H1 (cell line): Measurements from ENCODE around the gene CSAD. TPM values are rescaled to one million over a fixed set of nuclear protein-coding genes. Genes with fewer than 3 reads are reported as not detected.

Experiments used
- CTCF ChIA-PET: fragments of 300-600 bp; sonication (Branson Sonifier 250); formaldehyde crosslinking; loops from one replicate; lab custom pipeline; 2021; ENCODE audit not compliant: partially characterized antibody; lab: Charles Lee
- POLR2A ChIA-PET: fragments of 300-600 bp; sonication (Branson Sonifier 250); formaldehyde crosslinking; loops from one replicate; lab custom pipeline; 2021; ENCODE audit warnings: inconsistent platforms; ENCODE audit not compliant: partially characterized antibody; lab: Charles Lee
- DNase-seq, 2 experiments: peaks; one replicate each; pipeline versions ENCODE4 v3.0.0 to v3.0.0-alpha.2; 2010 to 2022; ENCODE audit warnings: low spot score in 2 of 2, low read depth in 1 of 2, mixed read lengths in 1 of 2
- FAIRE-seq: peaks from 2 replicates; lab custom pipeline; 2011; peaks lifted over from hg19 to GRCh38; lab: Jason Lieb, UNC
- H2AFZ ChIP-seq: 2 replicates; pipeline ENCODE4 v1.8.1; 2012; ENCODE audit warnings: low read length, inconsistent platforms
- H2AK5ac ChIP-seq: 2 replicates; pipeline ENCODE4 v1.6.1; 2013; ENCODE audit warnings: low read depth, low read length
- H2BK120ac ChIP-seq: replicated peaks from 2 replicates; pipeline ENCODE3; 2013; ENCODE audit warnings: low read depth, low read length, inconsistent platforms
- H2BK12ac ChIP-seq: 2 replicates; pipeline ENCODE4 v1.6.1; 2013; ENCODE audit warnings: low read depth, low read length
- H2BK15ac ChIP-seq: 2 replicates; pipeline ENCODE4 v1.6.1; 2013; ENCODE audit warnings: low read length
- H2BK20ac ChIP-seq: 2 replicates; pipeline ENCODE4 v1.6.1; 2013; ENCODE audit warnings: low read length
- H2BK5ac ChIP-seq: 2 replicates; pipeline ENCODE4 v1.6.1; 2013; ENCODE audit warnings: low read depth, low read length
- H3K14ac ChIP-seq: 2 replicates; pipeline ENCODE4 v1.6.1; 2013; ENCODE audit warnings: inconsistent platforms; ENCODE audit not compliant: insufficient read length
- H3K18ac ChIP-seq: 2 replicates; pipeline ENCODE4 v1.6.1; 2013; ENCODE audit warnings: low read length; ENCODE audit errors: extremely low read depth
- H3K23ac ChIP-seq: 2 replicates; pipeline ENCODE4 v1.6.1; 2013; ENCODE audit warnings: inconsistent platforms; ENCODE audit not compliant: insufficient read length
- H3K23me2 ChIP-seq: 2 replicates; pipeline ENCODE4 v1.6.1; 2013; ENCODE audit warnings: low read depth, low read length
- H3K27ac ChIP-seq: 2 replicates; pipeline ENCODE4 v1.6.1; 2011; ENCODE audit warnings: low read depth, low read length, inconsistent platforms
- H3K27me3 ChIP-seq, 4 experiments: replicated peaks in 1 of 4; 1 replicate in 1 of 4; 2 replicates in 3 of 4; pipeline versions ENCODE4 v1.6.1 to v1.8.1; 2011 to 2013; ENCODE audit warnings: low read length in 3 of 4, mild to moderate bottlenecking in 3 of 4, inconsistent platforms in 2 of 4, mixed read lengths in 2 of 4, moderate library complexity in 1 of 4; ENCODE audit not compliant: control insufficient read depth in 3 of 4, insufficient read depth in 3 of 4; ENCODE audit errors: extremely low read depth in 1 of 4
- H3K36me3 ChIP-seq, 4 experiments: 2 replicates each; pipeline versions ENCODE4 v1.6.1 to v1.8.1; 2011 to 2013; ENCODE audit warnings: mild to moderate bottlenecking in 4 of 4, low read length in 3 of 4, moderate library complexity in 2 of 4, control low read depth in 1 of 4, inconsistent platforms in 1 of 4; ENCODE audit not compliant: insufficient read depth in 4 of 4, control insufficient read depth in 2 of 4
- H3K4ac ChIP-seq: replicated peaks from 2 replicates; pipeline ENCODE3; 2013; ENCODE audit warnings: low read length, low read depth, mixed read lengths, inconsistent platforms; ENCODE audit not compliant: insufficient read length
- H3K4me1 ChIP-seq, 4 experiments: replicated peaks in 1 of 4; 1 replicate in 1 of 4; 2 replicates in 3 of 4; pipeline versions ENCODE4 v1.6.1 to v1.8.1; 2011 to 2013; ENCODE audit warnings: low read length in 3 of 4, inconsistent platforms in 2 of 4, mixed read lengths in 1 of 4; ENCODE audit not compliant: insufficient read depth in 4 of 4, control insufficient read depth in 3 of 4
- H3K4me2 ChIP-seq, 2 experiments: 2 replicates each; pipeline versions ENCODE4 v1.6.1 to v1.8.1; 2011 to 2013; ENCODE audit warnings: low read depth in 2 of 2, low read length in 2 of 2, control low read depth in 1 of 2, inconsistent platforms in 1 of 2, mild to moderate bottlenecking in 1 of 2; ENCODE audit not compliant: insufficient read depth in 1 of 2
- H3K4me3 ChIP-seq, 4 experiments: fragments of 200-600, 300-600 bp in 1 of 4; sonication (generic), shearing (Covaris generic), sonication (Bioruptor Twin) in 1 of 4; 2 replicates each; pipeline versions ENCODE4 v1.5.1 to v1.8.1; 2011 to 2016; ENCODE audit warnings: low read length in 4 of 4, low read depth in 3 of 4, control low read depth in 2 of 4, inconsistent platforms in 2 of 4, mild to moderate bottlenecking in 2 of 4, mixed read lengths in 1 of 4, moderate library complexity in 1 of 4; ENCODE audit not compliant: insufficient read depth in 2 of 4; ENCODE audit errors: extremely low read depth in 1 of 4
- H3K56ac ChIP-seq: replicated peaks from 2 replicates; pipeline ENCODE3; 2013; ENCODE audit warnings: low read depth, mild to moderate bottlenecking, mixed read lengths, low read length, inconsistent platforms; ENCODE audit not compliant: insufficient read length
- H3K79me1 ChIP-seq: 2 replicates; pipeline ENCODE4 v1.6.1; 2013; ENCODE audit warnings: low read depth, low read length, control low read depth
- H3K79me2 ChIP-seq, 2 experiments: 2 replicates each; pipeline versions ENCODE4 v1.6.1 to v1.8.1; 2012 to 2013; ENCODE audit warnings: low read length in 2 of 2, mild to moderate bottlenecking in 2 of 2, inconsistent platforms in 1 of 2; ENCODE audit not compliant: insufficient read depth in 2 of 2, control insufficient read depth in 1 of 2
- H3K9ac ChIP-seq, 4 experiments: replicated peaks in 1 of 4; 1 replicate in 1 of 4; 2 replicates in 3 of 4; pipeline versions ENCODE4 v1.6.1 to v1.8.1; 2011 to 2013; ENCODE audit warnings: low read depth in 3 of 4, low read length in 3 of 4, control low read depth in 2 of 4, mild to moderate bottlenecking in 2 of 4, moderate library complexity in 2 of 4, inconsistent platforms in 1 of 4; ENCODE audit errors: extremely low read depth in 1 of 4
- H3K9me3 ChIP-seq, 2 experiments: 2 replicates each; pipeline versions ENCODE4 v1.6.1 to v1.8.1; 2012 to 2013; ENCODE audit warnings: mild to moderate bottlenecking in 2 of 2, moderate library complexity in 2 of 2, control low read depth in 1 of 2, inconsistent platforms in 1 of 2, low read depth in 1 of 2, low read length in 1 of 2, mixed read lengths in 1 of 2; ENCODE audit not compliant: insufficient read depth in 2 of 2
- H4K20me1 ChIP-seq, 2 experiments: replicated peaks in 1 of 2; 2 replicates each; pipeline versions ENCODE3 to v1.8.1; 2011 to 2013; ENCODE audit warnings: inconsistent platforms in 2 of 2, low read length in 2 of 2, mild to moderate bottlenecking in 1 of 2; ENCODE audit not compliant: insufficient read depth in 2 of 2, control insufficient read depth in 1 of 2
- H4K5ac ChIP-seq: 2 replicates; pipeline ENCODE4 v1.6.1; 2013; ENCODE audit warnings: low read length, low read depth, mixed read lengths, inconsistent platforms; ENCODE audit not compliant: insufficient read length
- H4K8ac ChIP-seq: 2 replicates; pipeline ENCODE4 v1.8.0; 2013; ENCODE audit warnings: mild to moderate bottlenecking, moderate library complexity, low read length, inconsistent platforms; ENCODE audit not compliant: insufficient read depth; ENCODE audit errors: extremely low read depth
- H4K91ac ChIP-seq: replicated peaks from 2 replicates; pipeline ENCODE3; 2013; ENCODE audit warnings: low read length, mixed read lengths, inconsistent platforms; ENCODE audit not compliant: insufficient read length
- CBX8 ChIP-seq: fragments of 300-800, 300-1000 bp; sonication (generic); IDR thresholded peaks from 2 replicates; pipeline ENCODE4 v1.7.1; 2016; ENCODE audit warnings: low read depth, low read length, borderline replicate concordance
- RXRA ChIP-seq: IDR thresholded peaks from 2 replicates; pipeline ENCODE4 v1.6.1; 2011; ENCODE audit warnings: low read depth, mild to moderate bottlenecking, low read length, moderate library complexity; ENCODE audit not compliant: insufficient read depth
- SP1 ChIP-seq: IDR thresholded peaks from 2 replicates; pipeline ENCODE4 v1.6.1; 2011; ENCODE audit warnings: low read depth, low read length
- TBP ChIP-seq: IDR thresholded peaks from 2 replicates; pipeline ENCODE4 v1.6.1; 2011; ENCODE audit warnings: low read depth, low read length, improper control_type of control experiment
- TEAD4 ChIP-seq: IDR thresholded peaks from 2 replicates; pipeline ENCODE4 v1.6.1; 2012; ENCODE audit warnings: low read depth, low read length, inconsistent platforms, mixed read lengths
- WGBS, 2 experiments: shearing (Covaris generic) in 1 of 2; methylation state at CpG; one replicate each; pipeline versions ENCODE4 v1.1.6 to v1.1.7; 2013 to 2015; ENCODE audit warnings: low lambda C conversion rate in 2 of 2, mixed read lengths in 2 of 2, inconsistent platforms in 1 of 2, low coverage in 1 of 2, missing lambda C conversion rate in 1 of 2; ENCODE audit not compliant: insufficient replicate concordance in 2 of 2, insufficient coverage in 1 of 2, insufficient read length in 1 of 2; ENCODE audit errors: extremely low coverage in 1 of 2, missing lambda C conversion rate in 1 of 2; 5-methylcytosine and 5-hydroxymethylcytosine counted together
- polyA plus RNA-seq, 7 experiments: library from polyadenylated mRNA; depleted of rRNA in 3 of 7; stranded (reverse) in 5 of 7; unstranded in 2 of 7; fragments of >200 nt in 5 of 7; fragments of 200-250 nt in 2 of 7; gene quantifications; 1 replicate in 5 of 7; 2 replicates in 1 of 7; 4 replicates in 1 of 7; pipeline versions ENCODE4 v1.2.1 to v1.2.3, GENCODE V29; 2011 to 2013; ENCODE audit warnings: missing spikeins in 2 of 7, mixed read lengths in 2 of 7
- total RNA-seq: library from RNA; stranded (reverse); fragmentation: NEBNext Ultra II Directional; extraction: Animal tissue kit (Norgen Biotek cat#: 25700); gene quantifications from 2 replicates; pipeline ENCODE4 v1.2.1, GENCODE V29; 2021

Gene CSAD
- total and polyA plus RNA-seq, 2 of the 8 experiments (the other 6 are each of a cell fraction or from before 2014, with no cell fraction given): 8.8 to 11.3 TPM

GRCh38 chr12:53229454-53229853 is 48.7 kb upstream of the CSAD start:
- Histone ChIP-seq H3K23ac (no peak overlapping the region), H3K27ac (no peak overlapping the region), H3K56ac (no peak overlapping the region), H2BK120ac (no peak overlapping the region), H4K20me1 (no peaks in the 10 kb centered on the region), H3K9me3 (no peaks in the 10 kb centered on the region), H3K27me3 (no peaks in the 10 kb centered on the region), H4K91ac (no peak overlapping the region), H3K14ac (no peak overlapping the region), H3K9ac (no peak overlapping the region), H3K4ac (no peak overlapping the region), H2AFZ (no peak overlapping the region), H4K5ac (no peak overlapping the region), H4K8ac (no peak overlapping the region), H3K36me3 (no peaks in the 10 kb centered on the region; a peak in 1 of 8 replicates), H3K79me1 (no peaks in the 10 kb centered on the region), H3K4me1 (peaks cover 32 to 61% (median 43%) of the 10 kb centered on the region in 4 experiments), H3K79me2 (peaks cover 0 to 13% of the 10 kb centered on the region in 2 experiments; a peak in 1 of 4 replicates), H2BK20ac (0 out of 2 replicates have a peak overlapping the region, but pooled peaks have one; percentile 56), H2BK12ac (peak overlapping the region; percentile 21; the same call in 1 of the 2 replicates), H3K4me3 (no peak overlapping the region; a peak in 1 of 8 replicates), H3K23me2 (peaks cover 16% of the 10 kb centered on the region), H3K4me2 (peak overlapping the region in 1 of 2 experiments; percentile 92; a peak in 3 of 4 replicates), H2BK15ac (no peak overlapping the region)
- DNase-seq (no peak), FAIRE-seq (no peak)
- WGBS, 2 experiments: 96% methylated on average over 2 of the region's 2 CpGs; no CpG with 5 or more reads in 1 of the 2 experiments
- POLR2A ChIA-PET: interaction anchor here (1.2 to 12.4 kb wide), 3 partner anchors 10 to 272 kb away, joined by 4 to 151 read pairs (median 4); partner anchors contain the start of gene TARBP2
- CTCF ChIA-PET: interaction anchor here (0.8 to 23.5 kb wide), 7 partner anchors 12 to 69 kb away, joined by 3 to 535 read pairs (median 7); partner anchors contain the start of genes ESPL1 and ITGB7
- TF ChIP-seq CBX8: no peak
- no peak for TF ChIP-seq RXRA
- TF ChIP-seq SP1: no peak
- 0 out of 2 replicates have a peak, but pooled peaks have one; percentile 17 for TF ChIP-seq TEAD4
- TF ChIP-seq TBP: no peak
- TF ChIP-seq, all 59 proteins: peak for 1
- no peak overlapping the region for H3K18ac ChIP-seq
- H2AK5ac ChIP-seq: no peak overlapping the region
- no peak overlapping the region for H2BK5ac ChIP-seq
